ENCODE results near the gene AMT.
"Not testable (repeated sequence)": the region's sequence is repeated elsewhere in the genome, so short reads cannot be mapped to it uniquely, and the experiment has no call there.

The AMT gene

GRCh38 chr3:49421890-49422378, 339 bp downstream of the AMT start:
- peak in 1 of 2 donors; percentile 20 for DNase-seq

- DNase-seq = no peak
Measured at GRCh38 chr3:49417516-49418120, 4.7 kb downstream of the AMT start.

- no peak for DNase-seq
Measured at GRCh38 chr3:49416867-49417266, 5.4 kb downstream of the AMT start.

- DNase-seq = peak; percentile 58 to 59
Measured at GRCh38 chr3:49415931-49416601, 6.2 kb downstream of the AMT start.

- no peak for DNase-seq
Measured at GRCh38 chr3:49414753-49415152, 7.5 kb downstream of the AMT start.

- DNase-seq = no peak
Measured at GRCh38 chr3:49413338-49413734, 8.9 kb downstream of the AMT start.

- DNase-seq = no peak
Measured at GRCh38 chr3:49412632-49413337, 9.5 kb downstream of the AMT start.

GRCh38 chr3:49411968-49412631, 10.2 kb downstream of the AMT start, which contains the start of the genes RHOA and TCTA:
Gene RHOA (minus strand): TSS chr3:49411976. CDS start chr3:49375589, 36,387 bp downstream.
Gene TCTA (plus strand): TSS chr3:49412423. CDS start chr3:49412427, 4 bp downstream.
- peak; percentile 98 to 99 for DNase-seq

GRCh38 chr3:49411535-49411967, 10.7 kb downstream of the AMT start:
- peak; percentile 56 to 57 for DNase-seq

- DNase-seq = no peak
Measured at GRCh38 chr3:49410846-49411534, 11.3 kb downstream of the AMT start.

- DNase-seq = no peak
Measured at GRCh38 chr3:49410066-49410845, 12.0 kb downstream of the AMT start.

GRCh38 chr3:49406571-49407565, 15.4 kb downstream of the AMT start:
- DNase-seq = no peak

GRCh38 chr3:49405570-49405969, 16.7 kb downstream of the AMT start:
- not testable (repeated sequence) for DNase-seq

- DNase-seq = no peak
Measured at GRCh38 chr3:49403891-49404290, 18.4 kb downstream of the AMT start.

- no peak for DNase-seq
Measured at GRCh38 chr3:49401766-49402165, 20.5 kb downstream of the AMT start.

GRCh38 chr3:49399461-49399860, 22.8 kb downstream of the AMT start:
- DNase-seq = no peak

GRCh38 chr3:49397470-49397869, 24.8 kb downstream of the AMT start:
- no peak for DNase-seq

GRCh38 chr3:49391310-49391709, 31.0 kb downstream of the AMT start:
- DNase-seq = not testable (repeated sequence)

- no peak for DNase-seq
Measured at GRCh38 chr3:49389297-49389696, 33.0 kb downstream of the AMT start.

GRCh38 chr3:49388289-49388820, 33.9 kb downstream of the AMT start:
- no peak for DNase-seq
